ENCODE results near the gene CHSY1. TPM values are rescaled to one million over a fixed set of nuclear protein-coding genes. Genes with fewer than 3 reads are reported as not detected.

The CHSY1 gene
- total RNA-seq, 1 donor from 2014 or later = 23.3 TPM

DNA sequence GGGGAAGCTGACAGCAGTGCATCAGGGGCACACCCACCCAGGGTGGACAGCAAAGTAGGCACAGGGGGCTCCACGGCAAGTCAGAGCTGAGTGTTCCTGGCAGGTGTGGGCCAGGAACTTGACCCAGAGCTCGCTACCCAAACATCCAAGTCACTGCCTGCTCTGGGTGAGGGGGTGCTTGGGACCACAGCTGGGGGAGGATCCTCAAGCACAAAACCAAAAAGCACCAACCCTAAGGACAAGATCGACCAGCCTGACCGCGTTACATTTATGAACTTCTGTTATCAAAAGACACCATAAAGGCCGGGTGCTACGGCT is 101.2 kb downstream of the CHSY1 start:
- Histone ChIP-seq H3K79me2 (ENCODE audit: low read depth) (no peaks in the 10 kb centered on the region), H3K4me2 (no peak overlapping the region), H3K27me3 (no peaks in the 10 kb centered on the region), H4K20me1 (ENCODE audit: low read depth) (no peaks in the 10 kb centered on the region), H3K9ac (no peak overlapping the region), H2AFZ (replicated peaks) (no peak overlapping the region), H3K4me3 (no peak overlapping the region), H3K9me3 (ENCODE audit: low read depth) (no peaks in the 10 kb centered on the region), H3K27ac (no peak overlapping the region), H3K36me3 (no peaks in the 10 kb centered on the region), H3K4me1 (no peaks in the 10 kb centered on the region), H3F3A (ENCODE audit: low read depth) (no peaks in the 10 kb centered on the region)
- no peak overlapping the region for H3K27ac Mint-ChIP-seq
- peaks cover 7% of the 10 kb centered on the region for H3K4me1 Mint-ChIP-seq
- TF ChIP-seq EZH2phosphoT487 (IDR thresholded peaks at IDR 0.05) (no peak), EZH2 (IDR thresholded peaks at IDR 0.05) (no peak)
- TF ChIP-seq, protein P1, sequence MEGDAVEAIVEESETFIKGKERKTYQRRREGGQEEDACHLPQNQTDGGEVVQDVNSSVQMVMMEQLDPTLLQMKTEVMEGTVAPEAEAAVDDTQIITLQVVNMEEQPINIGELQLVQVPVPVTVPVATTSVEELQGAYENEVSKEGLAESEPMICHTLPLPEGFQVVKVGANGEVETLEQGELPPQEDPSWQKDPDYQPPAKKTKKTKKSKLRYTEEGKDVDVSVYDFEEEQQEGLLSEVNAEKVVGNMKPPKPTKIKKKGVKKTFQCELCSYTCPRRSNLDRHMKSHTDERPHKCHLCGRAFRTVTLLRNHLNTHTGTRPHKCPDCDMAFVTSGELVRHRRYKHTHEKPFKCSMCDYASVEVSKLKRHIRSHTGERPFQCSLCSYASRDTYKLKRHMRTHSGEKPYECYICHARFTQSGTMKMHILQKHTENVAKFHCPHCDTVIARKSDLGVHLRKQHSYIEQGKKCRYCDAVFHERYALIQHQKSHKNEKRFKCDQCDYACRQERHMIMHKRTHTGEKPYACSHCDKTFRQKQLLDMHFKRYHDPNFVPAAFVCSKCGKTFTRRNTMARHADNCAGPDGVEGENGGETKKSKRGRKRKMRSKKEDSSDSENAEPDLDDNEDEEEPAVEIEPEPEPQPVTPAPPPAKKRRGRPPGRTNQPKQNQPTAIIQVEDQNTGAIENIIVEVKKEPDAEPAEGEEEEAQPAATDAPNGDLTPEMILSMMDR (IDR thresholded peaks at IDR 0.05) = no peak
- peaks cover 2% of the 10 kb centered on the region for H3K9me3 Mint-ChIP-seq
- no peak overlapping the region for H3K4me3 Mint-ChIP-seq
- H3K27me3 Mint-ChIP-seq (ENCODE audit: insufficient read depth, low read depth) = peaks cover 2% of the 10 kb centered on the region
- DNase-seq (ENCODE audit: low spot score) = no peak
- peaks cover 3% of the 10 kb centered on the region for H3K36me3 Mint-ChIP-seq

DNA sequence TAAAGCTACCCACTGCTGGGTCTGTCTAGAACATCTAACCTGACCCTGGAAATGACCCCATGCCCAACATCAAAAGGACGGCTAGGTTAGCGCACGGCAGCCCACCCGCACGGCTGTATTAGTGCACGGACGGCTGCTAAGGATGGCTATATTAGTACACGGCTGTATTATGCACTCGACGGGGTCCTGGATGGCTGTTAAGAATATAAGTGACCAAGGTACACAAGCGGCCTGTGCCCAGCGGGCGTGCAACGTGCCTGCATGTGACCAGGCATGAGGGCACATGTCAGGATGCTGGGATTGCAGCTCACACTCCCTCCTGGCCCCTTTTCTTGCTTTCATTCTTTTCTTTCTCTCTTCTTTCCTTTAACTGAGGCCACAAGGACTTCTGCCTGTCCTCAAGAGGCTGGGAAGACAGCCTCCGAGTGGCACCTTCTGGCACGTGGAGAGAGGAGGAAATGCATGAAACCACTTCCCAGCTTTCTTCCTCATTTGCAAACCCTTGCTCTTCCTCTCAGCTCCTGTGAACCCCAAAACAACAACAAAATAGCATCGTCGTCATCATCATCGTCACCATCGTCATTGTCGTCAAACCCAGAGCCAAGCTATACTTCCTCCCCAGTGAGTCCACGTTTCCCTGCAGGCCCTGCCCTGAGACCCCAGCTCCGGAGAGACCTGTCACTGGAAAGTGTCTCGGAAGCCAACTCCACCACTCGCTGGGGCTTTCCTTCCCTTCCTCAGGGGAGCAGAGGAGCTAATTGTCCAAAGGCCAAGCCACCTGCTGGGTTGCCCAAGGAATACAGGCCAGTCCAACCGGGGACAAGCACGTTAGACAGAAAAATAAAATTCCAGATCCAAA is 101.8 kb downstream of the CHSY1 start:
- no peak overlapping the region for H2AFZ ChIP-seq (replicated peaks)
- H3K4me3 ChIP-seq = no peak overlapping the region
- no peaks in the 10 kb centered on the region for H3F3A ChIP-seq (ENCODE audit: low read depth)
- H3K36me3 ChIP-seq = no peaks in the 10 kb centered on the region
- H4K20me1 ChIP-seq (ENCODE audit: low read depth) = no peaks in the 10 kb centered on the region
- no peak for DNase-seq (ENCODE audit: low spot score)
- Mint-ChIP-seq H3K4me3 (no peak overlapping the region), H3K9me3 (peaks cover 2% of the 10 kb centered on the region), H3K27ac (no peak overlapping the region), H3K36me3 (peaks cover 3% of the 10 kb centered on the region), H3K27me3 (ENCODE audit: insufficient read depth, low read depth) (peaks cover 2% of the 10 kb centered on the region), H3K4me1 (peaks cover 7% of the 10 kb centered on the region)
- TF ChIP-seq, protein P1 (IDR thresholded peaks at IDR 0.05) = no peak
- TF ChIP-seq EZH2 (IDR thresholded peaks at IDR 0.05) (no peak), EZH2phosphoT487 (IDR thresholded peaks at IDR 0.05) (no peak)
- no peak overlapping the region for H3K4me2 ChIP-seq
- no peaks in the 10 kb centered on the region for H3K9me3 ChIP-seq (ENCODE audit: low read depth)
- no peaks in the 10 kb centered on the region for H3K4me1 ChIP-seq
- H3K79me2 ChIP-seq (ENCODE audit: low read depth) = no peaks in the 10 kb centered on the region
- no peaks in the 10 kb centered on the region for H3K27me3 ChIP-seq
- no peak overlapping the region for H3K27ac ChIP-seq
- H3K9ac ChIP-seq = no peak overlapping the region

DNA sequence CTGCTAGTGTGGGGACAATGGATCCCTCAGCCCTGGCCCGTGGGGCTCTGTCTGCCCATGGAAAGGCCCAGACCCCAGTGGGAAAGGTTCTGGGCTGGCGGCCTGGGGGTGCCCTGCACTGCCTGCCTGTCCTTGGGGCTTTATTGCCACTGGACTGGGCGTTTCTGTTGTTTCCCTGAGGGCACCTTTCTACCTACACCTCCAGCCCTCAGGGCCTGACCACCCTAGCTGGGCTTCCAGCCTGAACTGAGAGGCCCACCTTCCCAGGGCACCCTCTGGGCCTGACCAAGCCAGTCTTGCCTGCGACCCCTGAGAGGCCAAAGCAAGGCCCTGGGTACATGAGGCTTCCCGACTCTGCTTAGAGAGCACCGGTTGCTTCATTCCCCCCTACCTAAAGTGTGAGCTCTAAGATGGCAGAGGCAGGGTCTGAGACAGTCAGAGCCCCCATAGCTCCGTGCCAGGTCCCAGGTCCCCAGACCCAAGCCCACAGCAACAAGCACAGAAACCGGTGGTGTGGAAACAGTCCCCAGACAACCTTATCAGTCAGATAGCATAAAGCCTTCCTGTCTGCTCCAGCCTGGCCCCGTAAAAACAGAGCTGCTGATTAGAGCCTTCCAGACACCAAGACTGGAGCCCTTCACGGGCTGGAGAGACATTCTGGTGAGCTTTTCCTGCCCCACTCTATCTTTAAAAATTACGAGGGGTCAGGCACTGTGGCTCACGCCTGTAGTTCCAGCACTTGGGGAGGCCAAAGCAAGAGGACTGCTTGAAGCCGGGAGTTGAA is 102.8 kb downstream of the CHSY1 start:
- no peak overlapping the region for H3K4me3 ChIP-seq
- TF ChIP-seq EZH2phosphoT487 (IDR thresholded peaks at IDR 0.05) (no peak), EZH2 (IDR thresholded peaks at IDR 0.05) (no peak)
- TF ChIP-seq, protein P1 (IDR thresholded peaks at IDR 0.05) = no peak
- Mint-ChIP-seq H3K36me3 (peaks cover 3% of the 10 kb centered on the region), H3K9me3 (peaks cover 2% of the 10 kb centered on the region), H3K27ac (no peak overlapping the region), H3K27me3 (ENCODE audit: insufficient read depth, low read depth) (peaks cover 4% of the 10 kb centered on the region), H3K4me3 (no peak overlapping the region), H3K4me1 (peaks cover 7% of the 10 kb centered on the region)
- H3K79me2 ChIP-seq (ENCODE audit: low read depth) = no peaks in the 10 kb centered on the region
- no peaks in the 10 kb centered on the region for H3K4me1 ChIP-seq
- H3F3A ChIP-seq (ENCODE audit: low read depth) = no peaks in the 10 kb centered on the region
- no peak overlapping the region for H3K9ac ChIP-seq
- H3K27me3 ChIP-seq = no peaks in the 10 kb centered on the region
- no peak overlapping the region for H3K4me2 ChIP-seq
- H4K20me1 ChIP-seq (ENCODE audit: low read depth) = no peaks in the 10 kb centered on the region
- no peak overlapping the region for H3K27ac ChIP-seq
- H3K36me3 ChIP-seq = no peaks in the 10 kb centered on the region
- no peak for DNase-seq (ENCODE audit: low spot score)
- H2AFZ ChIP-seq (replicated peaks) = no peak overlapping the region
- H3K9me3 ChIP-seq (ENCODE audit: low read depth) = no peaks in the 10 kb centered on the region

Measured in neural progenitor cell (in vitro differentiated cells).